ENCODE data around the gene C17orf78.

DNA sequence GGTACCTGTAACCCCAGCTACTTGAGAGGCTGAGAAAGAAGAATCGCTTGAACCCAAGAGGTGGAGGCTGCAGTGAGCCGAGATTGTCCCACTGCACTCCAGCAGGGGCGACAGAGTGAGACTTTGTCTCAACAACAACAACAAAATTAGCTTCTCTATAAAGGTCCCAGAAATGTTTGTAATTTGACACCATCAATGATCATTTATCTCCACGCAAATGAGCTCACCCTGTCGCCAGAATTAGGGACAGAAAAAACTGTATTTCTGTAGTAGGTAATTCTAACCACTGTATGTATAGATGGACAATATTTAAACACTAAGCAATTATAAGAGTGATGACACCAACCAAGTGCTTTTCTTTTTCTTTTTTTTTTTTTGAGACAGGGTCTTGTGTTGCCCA lies 10.7 kb downstream of the C17orf78 start:
- no peak for TF ChIP-seq CTCF (IDR thresholded peaks at IDR 0.05)
- no peak for TF ChIP-seq POLR2AphosphoS5 (IDR thresholded peaks at IDR 0.05)
